Stimulated activated CD4-positive, alpha-beta T cell treated with anti-CD3 and anti-CD28 coated beads, TNF-alpha, amount 100 ng/mL, for 4 hours (primary cell): Measurements from ENCODE around the gene SMAP2.

Experiments
- DNase-seq, 3 experiments: peaks; one replicate each; pipeline ENCODE4 v3.0.0-alpha.2; 2020; ENCODE audit warnings: low read depth in 3 of 3

SMAP2 gene

DNA sequence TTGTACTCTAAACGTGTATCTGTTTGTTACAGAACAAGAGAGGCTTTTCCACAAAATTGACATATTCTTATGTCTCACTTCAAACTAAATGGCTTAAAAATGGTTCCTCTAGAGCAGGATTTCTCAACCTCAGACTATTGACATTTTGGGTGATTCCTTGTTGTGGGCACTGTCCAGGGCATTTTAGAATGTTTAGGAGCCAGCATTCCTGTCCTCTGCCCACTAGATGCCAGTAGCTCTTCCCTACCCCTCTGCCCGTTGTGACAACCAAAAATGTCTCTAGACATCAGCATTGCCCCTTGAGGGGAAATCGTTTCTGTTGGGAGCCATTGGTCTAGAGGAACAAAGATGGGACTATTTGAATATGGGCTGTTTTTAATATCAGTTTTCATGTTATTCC is 17.3 kb downstream of the SMAP2 start:
- no peak for DNase-seq

DNA sequence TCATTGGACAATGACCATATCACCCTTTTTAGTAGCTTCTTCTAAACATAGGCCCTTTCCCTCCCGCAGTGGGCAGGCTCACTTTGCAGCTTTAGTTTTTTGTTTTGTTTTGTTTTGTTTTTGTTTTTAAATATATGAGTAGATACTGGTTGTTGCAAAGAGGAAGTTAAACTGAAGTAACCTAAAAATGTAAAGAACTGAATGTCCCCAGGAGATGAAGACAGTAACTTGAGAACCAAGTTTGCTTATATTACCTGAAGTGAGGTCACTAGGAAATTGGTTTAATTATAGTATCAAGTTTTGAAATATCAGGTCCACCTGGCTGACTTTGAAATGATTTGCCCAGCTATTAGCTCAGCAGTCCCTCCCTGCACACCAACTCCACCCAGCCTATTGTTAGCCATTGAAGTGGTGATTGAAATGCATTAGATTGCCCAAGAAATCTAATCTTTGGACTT is 18.2 kb downstream of the SMAP2 start:
- DNase-seq, result no peak

GRCh38 chr1:40392221-40392620 is 18.7 kb downstream of the SMAP2 start:
- no peak for DNase-seq

GRCh38 chr1:40393173-40393572 is 19.6 kb downstream of the SMAP2 start:
- no peak for DNase-seq

- DNase-seq, result no peak
Measured at GRCh38 chr1:40394491-40395172, 21.1 kb downstream of the SMAP2 start.

GRCh38 chr1:40395190-40396175 is 22.0 kb downstream of the SMAP2 start:
- no peak for DNase-seq

DNA sequence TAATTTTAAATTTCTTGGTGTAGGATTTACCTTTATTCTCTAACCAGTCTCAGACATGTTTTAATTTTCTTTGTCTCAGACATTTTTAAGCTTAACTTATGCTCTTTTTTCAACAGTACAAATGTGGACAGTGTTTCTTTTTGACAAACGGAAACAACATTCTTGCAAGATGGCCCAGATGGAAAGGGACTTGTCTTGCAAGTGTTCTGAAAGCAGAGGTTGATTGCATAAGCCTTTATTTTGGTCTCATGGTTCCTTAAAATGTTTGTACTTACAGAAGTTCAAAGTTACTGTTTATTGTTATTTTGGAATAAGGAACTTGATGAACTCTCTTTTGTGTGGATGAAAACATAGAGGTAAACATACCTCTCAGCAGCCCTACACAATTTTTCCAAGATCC is 22.9 kb downstream of the SMAP2 start:
- DNase-seq, result no peak

- no peak for DNase-seq
Measured at GRCh38 chr1:40397258-40397657, 23.7 kb downstream of the SMAP2 start.

DNA sequence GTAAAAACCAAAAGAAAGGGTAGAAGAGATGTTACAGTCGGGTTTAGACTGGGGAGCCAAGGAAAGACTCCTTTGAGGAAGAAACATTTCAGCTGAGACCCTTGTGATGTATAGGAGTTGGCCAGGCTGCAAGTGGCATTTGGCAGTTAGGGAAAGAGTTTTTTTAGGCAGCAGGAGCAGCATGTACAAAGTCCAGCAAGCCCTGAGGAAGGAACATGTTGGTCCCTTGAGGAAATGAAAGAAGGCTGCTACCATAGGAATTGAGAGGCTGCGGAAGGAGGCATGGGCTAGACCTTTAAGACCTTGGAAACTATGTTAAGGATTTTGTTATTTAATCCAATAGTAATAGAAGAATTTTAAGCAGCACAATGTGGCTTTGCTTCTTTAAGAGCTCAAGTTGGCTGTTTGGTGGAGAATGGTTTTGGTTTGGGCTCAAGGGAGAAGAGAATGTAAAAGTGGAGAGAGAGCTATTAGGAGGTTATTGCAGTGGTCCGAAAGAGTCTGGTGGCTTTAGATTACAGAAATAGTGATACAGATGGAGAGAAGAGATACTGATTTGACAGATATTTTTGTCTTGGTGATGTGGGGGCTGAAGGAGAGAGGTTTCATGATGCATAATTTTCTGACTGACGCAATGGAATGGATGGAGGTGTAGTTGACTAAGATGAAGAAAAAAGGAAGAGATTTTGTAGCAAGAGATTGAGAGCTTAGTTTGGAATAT is 26.6 kb downstream of the SMAP2 start:
- no peak for DNase-seq

DNA sequence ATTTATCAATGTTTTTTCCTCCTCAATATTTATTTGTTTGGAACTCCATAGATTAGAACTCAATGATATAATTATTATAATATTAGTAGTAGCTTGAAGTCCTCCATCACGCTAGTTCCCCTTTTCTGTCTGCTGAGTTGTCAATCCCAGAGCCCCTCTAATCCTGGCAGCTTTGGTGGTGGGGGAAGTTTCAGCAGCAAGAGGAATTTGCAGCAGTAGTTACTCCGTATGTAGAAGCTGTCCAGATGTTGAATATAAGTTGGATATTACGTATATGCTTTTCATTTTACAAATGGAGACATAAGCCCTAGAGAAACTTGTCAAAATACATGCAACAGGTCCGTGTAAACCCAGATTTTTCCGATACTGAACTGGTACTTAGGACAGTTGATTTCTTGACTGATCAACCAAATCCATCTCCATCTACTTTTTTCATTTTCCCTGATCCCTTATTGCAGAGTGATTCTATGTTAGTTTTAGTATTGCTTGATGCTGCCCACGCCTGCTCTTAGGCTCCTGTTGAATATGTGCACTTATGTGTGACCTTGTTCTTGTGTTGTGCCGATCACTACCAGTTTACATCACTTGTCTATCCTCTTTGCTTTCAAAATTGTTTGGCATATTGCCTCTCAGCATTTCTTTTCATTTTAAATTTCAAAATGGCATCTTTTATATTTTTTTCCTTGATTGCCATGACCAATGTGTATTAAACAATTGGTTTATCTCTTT is 28.1 kb downstream of the SMAP2 start:
- no peak for DNase-seq

DNA sequence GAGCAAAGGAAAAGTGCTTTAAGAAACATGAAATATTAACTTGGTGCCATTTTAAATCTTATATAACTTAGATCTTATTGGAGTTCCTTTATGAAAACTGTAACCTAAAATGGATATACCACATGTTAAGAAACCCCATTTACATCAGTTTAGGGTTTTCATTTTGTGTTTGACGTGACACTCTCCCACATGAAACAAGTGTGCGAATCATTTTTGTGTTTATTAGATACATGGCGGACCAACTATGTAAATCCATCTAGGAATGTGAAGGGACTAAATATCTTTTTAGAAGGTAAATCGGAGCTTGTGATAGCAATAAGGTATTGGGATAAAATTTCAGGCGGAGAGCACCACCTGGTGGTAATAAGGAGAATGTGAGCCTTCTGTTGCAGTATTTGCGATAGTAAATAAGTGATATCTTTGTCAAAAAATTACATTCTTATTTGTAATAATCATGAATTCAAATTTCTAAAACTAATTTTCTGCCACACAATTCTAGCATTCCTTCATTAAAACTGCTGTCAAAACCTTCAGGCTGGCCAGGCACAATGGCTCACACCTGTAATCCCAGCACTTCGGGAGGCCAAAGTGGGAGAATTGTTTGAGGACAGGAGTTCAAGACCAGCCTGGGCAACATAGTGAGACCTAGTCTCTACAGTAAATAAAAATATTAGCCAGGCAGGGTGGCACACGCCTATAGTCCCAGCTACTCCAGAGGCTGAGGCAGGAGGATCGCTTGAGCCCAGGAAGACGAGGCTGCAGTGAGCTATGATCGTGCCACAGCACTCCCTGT is 31.3 kb downstream of the SMAP2 start:
- DNase-seq, result no peak

DNA sequence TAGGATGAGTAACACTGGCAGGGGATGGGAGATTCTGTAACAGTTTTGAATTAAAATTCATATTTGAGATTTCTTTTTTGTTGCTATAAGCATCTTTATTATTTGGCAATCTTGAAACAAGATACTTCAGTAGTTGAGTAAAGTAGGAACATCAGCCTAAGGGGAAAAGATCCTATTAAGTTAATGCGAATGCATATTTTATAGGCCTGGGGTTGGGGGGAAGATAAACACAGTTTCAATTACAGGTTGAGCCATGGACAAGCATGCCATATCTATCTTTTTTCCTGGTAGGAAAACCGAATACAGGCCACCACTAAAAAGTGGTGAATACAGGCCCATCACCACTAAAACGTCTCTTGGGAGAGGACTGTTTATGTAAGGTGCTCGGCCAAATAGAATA is 32.3 kb downstream of the SMAP2 start:
- no peak for DNase-seq

- DNase-seq, result no peak
Measured at GRCh38 chr1:40407453-40407852, 33.9 kb downstream of the SMAP2 start.

- no peak for DNase-seq
Measured at GRCh38 chr1:40409467-40409866, 35.9 kb downstream of the SMAP2 start.

GRCh38 chr1:40411294-40411693 is 37.8 kb downstream of the SMAP2 start:
- DNase-seq, result no peak

DNA sequence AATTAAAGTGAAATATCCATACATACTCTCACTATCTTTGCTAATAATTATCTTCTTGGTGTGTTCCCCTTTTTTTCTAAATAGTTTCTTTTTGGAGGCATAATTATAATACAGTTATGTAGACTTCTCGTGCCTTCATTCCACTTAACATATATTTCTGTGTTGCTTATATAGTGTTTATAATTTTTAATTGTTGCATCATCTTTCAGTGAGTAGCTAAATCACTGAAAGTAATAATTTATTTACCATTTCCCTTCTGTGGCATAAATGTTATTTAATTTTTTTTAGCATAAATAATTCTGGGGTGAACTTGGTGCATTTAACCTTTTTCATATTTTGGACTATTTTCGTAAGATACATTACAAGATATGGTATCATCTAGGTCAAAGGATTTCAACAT is 38.3 kb downstream of the SMAP2 start:
- no peak for DNase-seq

- DNase-seq, result no peak
Measured at GRCh38 chr1:40413527-40414252, 40.2 kb downstream of the SMAP2 start.

DNA sequence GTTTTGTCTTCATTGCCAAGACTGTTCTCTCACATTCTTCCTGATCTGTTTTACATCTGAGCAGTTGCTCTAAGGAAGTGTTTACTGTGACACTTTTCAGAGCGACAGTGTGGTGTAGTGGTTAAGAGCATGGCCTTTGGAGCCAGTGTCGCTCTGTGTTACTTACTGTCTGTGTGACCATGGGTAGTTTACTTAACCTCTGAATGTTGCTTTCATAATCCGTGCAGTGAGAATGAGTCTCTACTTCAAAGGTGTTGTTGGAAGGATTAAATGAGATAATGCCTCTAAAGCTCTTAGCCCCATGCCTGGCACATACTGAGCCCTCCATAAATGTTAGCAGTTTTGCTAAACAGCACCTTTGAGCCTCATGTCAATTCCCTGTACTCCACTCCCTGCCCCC is 40.8 kb downstream of the SMAP2 start:
- DNase-seq, result no peak

DNA sequence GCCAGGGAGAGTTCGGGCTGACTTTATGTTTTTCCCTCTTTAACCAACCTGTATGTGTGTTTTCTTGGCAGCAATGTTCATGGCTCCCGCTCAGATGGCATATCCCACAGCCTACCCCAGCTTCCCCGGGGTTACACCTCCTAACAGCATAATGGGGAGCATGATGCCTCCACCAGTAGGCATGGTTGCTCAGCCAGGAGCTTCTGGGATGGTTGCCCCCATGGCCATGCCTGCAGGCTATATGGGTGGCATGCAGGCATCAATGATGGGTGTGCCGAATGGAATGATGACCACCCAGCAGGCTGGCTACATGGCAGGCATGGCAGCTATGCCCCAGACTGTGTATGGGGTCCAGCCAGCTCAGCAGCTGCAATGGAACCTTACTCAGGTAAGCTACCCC is 43.2 kb downstream of the SMAP2 start:
- DNase-seq, result no peak
